HCT116 (cell line): ENCODE results near the gene ATG10. TPM values are rescaled to one million over a fixed set of nuclear protein-coding genes. Genes with fewer than 3 reads are reported as not detected.

ENCODE experiments used
- ATAC-seq: fragments of 200-7000 bp; cut with Tn5 transposase; 2 replicates; pipeline ENCODE4 v1.9.1; 2020; ENCODE audit warnings: mild to moderate bottlenecking, moderate library complexity
- BruUV-seq: library from RNA; stranded (reverse); fragments of 400-500 nt; replicated peaks from 2 replicates; lab custom pipeline; 2021; lab: Mats Ljungman, UMichigan
- CTCF ChIA-PET: fragments of 300-600 bp; sonication (Branson Sonifier 250); formaldehyde crosslinking; loops from one replicate; lab custom pipeline; 2021; ENCODE audit warnings: antibody characterized with exemption; lab: Charles Lee
- POLR2A ChIA-PET: fragments of 300-600, 350-600 bp; sonication (Branson Sonifier 250); formaldehyde crosslinking; loops from one replicate; lab custom pipeline; 2021; ENCODE audit warnings: antibody characterized with exemption; lab: Charles Lee
- RAD21 ChIA-PET, 2 experiments: fragments of 300-600 bp; sonication (Branson Sonifier 250); formaldehyde crosslinking; loops; one replicate each; lab custom pipeline; 2023; ENCODE audit warnings: low total read pairs in 2 of 2; ENCODE audit not compliant: uncharacterized antibody in 2 of 2, unreplicated experiment in 2 of 2, low non-redundant PET in 1 of 2; lab: Charles Lee
- DNase-seq: peaks from one replicate; pipeline ENCODE4 v3.0.0-alpha.2; 2010; ENCODE audit warnings: low read depth, low spot score
- H2AFZ ChIP-seq: fragments of 200-600 bp; shearing (Covaris generic), sonication (generic); 2 replicates; pipeline ENCODE4 v1.6.1; 2017; ENCODE audit warnings: low read depth, mixed run types, mixed read lengths, antibody characterized with exemption, low read length; ENCODE audit not compliant: poor library complexity, severe bottlenecking
- H3K27ac ChIP-seq: 2 replicates; pipeline ENCODE4 v1.5.1; 2012; ENCODE audit warnings: low read depth, low read length
- H3K27me3 ChIP-seq: fragments of 200-600 bp; sonication (generic); 2 replicates; pipeline ENCODE4 v1.6.1; 2016; ENCODE audit warnings: mixed run types, low read length, mixed read lengths; ENCODE audit not compliant: insufficient read depth
- H3K36me3 ChIP-seq, 2 experiments: fragments of 200-500 bp in 1 of 2; fragments of 200-600 bp in 1 of 2; sonication (Bioruptor generic) in 1 of 2; sonication (generic) in 1 of 2; 2 replicates each; pipeline versions ENCODE4 v1.5.1 to v1.6.1; 2014 to 2016; ENCODE audit warnings: low read length in 2 of 2, inconsistent platforms in 1 of 2, mixed read lengths in 1 of 2, mixed run types in 1 of 2; ENCODE audit not compliant: insufficient read depth in 2 of 2, control insufficient read depth in 1 of 2
- H3K4me1 ChIP-seq, 2 experiments: fragments of 200-600 bp in 1 of 2; sonication (generic) in 1 of 2; 2 replicates each; pipeline versions ENCODE4 v1.5.1 to v1.6.1; 2012 to 2017; ENCODE audit warnings: low read length in 2 of 2, inconsistent platforms in 1 of 2, mild to moderate bottlenecking in 1 of 2, mixed read lengths in 1 of 2, mixed run types in 1 of 2, moderate library complexity in 1 of 2; ENCODE audit not compliant: insufficient read depth in 2 of 2, control insufficient read depth in 1 of 2
- H3K4me2 ChIP-seq: fragments of 200-600 bp; sonication (generic); 2 replicates; pipeline ENCODE4 v1.6.1; 2017; ENCODE audit warnings: mixed run types, low read length, mixed read lengths
- H3K4me3 ChIP-seq, 2 experiments: fragments of 200-600 bp in 1 of 2; sonication (generic) in 1 of 2; replicated peaks in 1 of 2; 2 replicates each; pipeline ENCODE4 v1.5.1; 2011 to 2016; ENCODE audit warnings: low read length in 2 of 2, control low read depth in 1 of 2, low read depth in 1 of 2, mild to moderate bottlenecking in 1 of 2, mixed read lengths in 1 of 2, mixed run types in 1 of 2
- H3K79me2 ChIP-seq: fragments of 200-600 bp; sonication (generic); 2 replicates; pipeline ENCODE4 v1.6.1; 2017; ENCODE audit warnings: mild to moderate bottlenecking, mixed run types, low read length, moderate library complexity, mixed read lengths; ENCODE audit not compliant: insufficient read depth
- H3K9ac ChIP-seq: fragments of 200-600 bp; sonication (generic); 2 replicates; pipeline ENCODE4 v1.6.1; 2016; ENCODE audit warnings: low read length, mixed read lengths
- H3K9me2 ChIP-seq: fragments of 200-600 bp; sonication (generic), shearing (Covaris generic); 2 replicates; pipeline ENCODE4 v1.6.1; 2017; ENCODE audit warnings: mixed run types, mild to moderate bottlenecking, moderate library complexity; ENCODE audit not compliant: insufficient read depth
- H3K9me3 ChIP-seq, 2 experiments: fragments of 200-500 bp in 1 of 2; fragments of 200-600 bp in 1 of 2; sonication (Bioruptor generic) in 1 of 2; sonication (generic) in 1 of 2; 2 replicates each; pipeline ENCODE4 v1.6.1; 2014 to 2017; ENCODE audit warnings: low read length in 2 of 2, mixed read lengths in 2 of 2, inconsistent platforms in 1 of 2, low read depth in 1 of 2, mild to moderate bottlenecking in 1 of 2, mixed run types in 1 of 2, moderate library complexity in 1 of 2; ENCODE audit not compliant: control insufficient read depth in 1 of 2, insufficient read depth in 1 of 2
- H4K20me1 ChIP-seq: fragments of 200-600 bp; sonication (generic), shearing (Covaris generic); 2 replicates; pipeline ENCODE4 v1.6.1; 2017; ENCODE audit warnings: mixed run types, mild to moderate bottlenecking, moderate library complexity; ENCODE audit not compliant: insufficient read depth
- CBX3 ChIP-seq: IDR thresholded peaks from 2 replicates; pipeline ENCODE4 v1.6.1; 2012; ENCODE audit warnings: low read depth
- CEBPB ChIP-seq: IDR thresholded peaks from 2 replicates; pipeline ENCODE4 v1.6.1; 2012; ENCODE audit warnings: low read depth
- CTCF ChIP-seq, 3 experiments: fragments of 200-600 bp in 1 of 3; sonication (generic) in 1 of 3; IDR thresholded peaks in 2 of 3; conservative IDR thresholded peaks in 1 of 3; 2 replicates each; pipeline ENCODE4 v1.5.1; 2012 to 2017; ENCODE audit warnings: low read depth in 2 of 3, low read length in 2 of 3, antibody characterized with exemption in 1 of 3, borderline replicate concordance in 1 of 3, control low read depth in 1 of 3, mild to moderate bottlenecking in 1 of 3, mixed read lengths in 1 of 3, mixed run types in 1 of 3, moderate library complexity in 1 of 3; ENCODE audit not compliant: insufficient read depth in 1 of 3
- ELF1 ChIP-seq: IDR thresholded peaks from 2 replicates; pipeline ENCODE4 v1.6.1; 2012; ENCODE audit warnings: low read depth, borderline replicate concordance
- EZH2 ChIP-seq: fragments of 200-600 bp; sonication (generic); IDR thresholded peaks from 2 replicates; pipeline ENCODE4 v1.6.1; 2017; ENCODE audit warnings: antibody characterized with exemption, mixed run types
- EZH2phosphoT487 ChIP-seq: fragments of 200-600 bp; IDR thresholded peaks from 2 replicates; pipeline ENCODE4 v1.6.1; 2018; ENCODE audit warnings: antibody characterized with exemption, borderline replicate concordance
- FOSL1 ChIP-seq: IDR thresholded peaks from 2 replicates; pipeline ENCODE4 v1.6.1; 2012; ENCODE audit warnings: low read depth
- MAX ChIP-seq: IDR thresholded peaks from 2 replicates; pipeline ENCODE4 v1.6.1; 2012
- RAD21 ChIP-seq: IDR thresholded peaks from 2 replicates; pipeline ENCODE4 v1.6.1; 2012; ENCODE audit warnings: low read depth, mild to moderate bottlenecking
- SIN3A ChIP-seq: IDR thresholded peaks from 2 replicates; pipeline ENCODE4 v1.6.1; 2012; ENCODE audit warnings: low read depth
- SP1 ChIP-seq: IDR thresholded peaks from 2 replicates; pipeline ENCODE4 v1.6.1; 2012; ENCODE audit warnings: low read depth
- SRF ChIP-seq: IDR thresholded peaks from 2 replicates; pipeline ENCODE4 v1.6.1; 2012; ENCODE audit warnings: low read depth
- TCF7L2 ChIP-seq: IDR thresholded peaks from 2 replicates; pipeline ENCODE4 v1.7.0; 2011; ENCODE audit warnings: borderline replicate concordance, inconsistent platforms; ENCODE audit not compliant: insufficient read depth, insufficient read length; ENCODE audit errors: extremely low read depth
- YY1 ChIP-seq: IDR thresholded peaks from 2 replicates; pipeline ENCODE4 v1.6.1; 2011; ENCODE audit warnings: low read length, low read depth, moderate library complexity, mild to moderate bottlenecking; ENCODE audit not compliant: insufficient replicate concordance; ENCODE audit errors: extremely low read depth
- ZFX ChIP-seq: fragments of 450-650 bp; IDR thresholded peaks from 2 replicates; pipeline ENCODE4 v1.6.1; 2017
- ZNF274 ChIP-seq: fragments of 200-500 bp; sonication (Bioruptor generic); IDR thresholded peaks from 2 replicates; pipeline ENCODE4 v1.6.1; 2014; ENCODE audit warnings: mild to moderate bottlenecking, low read depth, low read length, inconsistent platforms
- intact Hi-C: fragments of 100-400 bp; cut with micrococcal nuclease; formaldehyde crosslinking; loops from 2 replicates; pipeline ENCODE4 v1.10.0; 2022
- total RNA-seq: library from RNA; stranded (reverse); gene quantifications from one replicate; pipeline ENCODE4 v1.2.1, GENCODE V29; 2021; ENCODE audit not compliant: unreplicated experiment

The ATG10 gene
- total RNA-seq, 1 experiment from 2014 or later, result 9.4 TPM

GRCh38 chr5:82291420-82291819, 319.6 kb downstream of the ATG10 start:
- ChIA-PET RAD21 (no interaction called here), POLR2A (interaction anchor here (0.9 kb wide), 1 partner anchor 15 kb away, joined by 3 read pairs; no protein-coding TSS in a partner anchor), CTCF (no interaction called here)
- no peaks in the 10 kb centered on the region for H3K36me3 ChIP-seq
- H3K4me1 ChIP-seq, result no peaks in the 10 kb centered on the region
- DNase-seq, result no peak
- H4K20me1 ChIP-seq, result no peaks in the 10 kb centered on the region
- no TSS peak for BruUV-seq
- no peak overlapping the region for H3K27ac ChIP-seq
- H3K79me2 ChIP-seq, result peaks cover 11% of the 10 kb centered on the region
- no peak overlapping the region for H2AFZ ChIP-seq
- no peak for ATAC-seq
- intact Hi-C loops, result no loop called here
- H3K27me3 ChIP-seq, result no peaks in the 10 kb centered on the region
- H3K9me2 ChIP-seq, result no peaks in the 10 kb centered on the region
- TF ChIP-seq SP1 (no peak), ZFX (no peak), CEBPB (no peak), EZH2phosphoT487 (no peak), ELF1 (no peak), SRF (no peak), SIN3A (no peak), RAD21 (no peak), TCF7L2 (no peak), YY1 (no peak)
- H3K9me3 ChIP-seq, result no peaks in the 10 kb centered on the region
- H3K4me3 ChIP-seq, result no peak overlapping the region
- H3K9ac ChIP-seq, result no peak overlapping the region
- no peak overlapping the region for H3K4me2 ChIP-seq

- H3K27me3 ChIP-seq, result no peaks in the 10 kb centered on the region
- H3K9me2 ChIP-seq, result no peaks in the 10 kb centered on the region
- no peak overlapping the region for H3K27ac ChIP-seq
- CTCF ChIA-PET, result interaction anchor here (0.7 kb wide), 1 partner anchor 1075 kb away, joined by 3 read pairs; no protein-coding TSS in a partner anchor
- RAD21 ChIA-PET, result no interaction called here
- no peaks in the 10 kb centered on the region for H3K9me3 ChIP-seq
- H2AFZ ChIP-seq, result no peak overlapping the region
- ATAC-seq, result no peak
- H3K9ac ChIP-seq, result no peak overlapping the region
- H4K20me1 ChIP-seq, result no peaks in the 10 kb centered on the region
- no peaks in the 10 kb centered on the region for H3K79me2 ChIP-seq
- no peaks in the 10 kb centered on the region for H3K4me1 ChIP-seq
- intact Hi-C loops, result no loop called here
- no TSS peak for BruUV-seq
- H3K36me3 ChIP-seq, result no peaks in the 10 kb centered on the region
- H3K4me2 ChIP-seq, result no peak overlapping the region
- H3K4me3 ChIP-seq, result no peak overlapping the region
- POLR2A ChIA-PET, result interaction anchor here (0.8 to 1.3 kb wide), 2 partner anchors 9 to 17 kb away, joined by 3 to 6 read pairs; partner anchors contain the start of gene RPS23
- no peak for DNase-seq
- no peak for TF ChIP-seq ELF1
- no peak for TF ChIP-seq CBX3
- TF ChIP-seq MAX, result no peak
- no peak for TF ChIP-seq CTCF (IDR thresholded peaks at IDR 0.05 in 2 of 3, conservative IDR thresholded peaks at IDR 0.05 in 1 of 3; ENCODE audit: borderline replicate concordance in 1 of 3, insufficient read depth in 1 of 3, low read depth in 2 of 3, low read length in 2 of 3)
- TF ChIP-seq SIN3A, result no peak
- no peak for TF ChIP-seq SRF
- TF ChIP-seq CEBPB, result no peak
- TF ChIP-seq ZNF274, result no peak
- TF ChIP-seq EZH2phosphoT487, result no peak
- TF ChIP-seq SP1, result no peak
- no peak for TF ChIP-seq EZH2
- TF ChIP-seq FOSL1, result no peak
Observed at GRCh38 chr5:82295144-82295543, 323.3 kb downstream of the ATG10 start.
